GM19463 (cell line): ENCODE results near the gene CLEC5A.
"Not testable (repeated sequence)": the region's sequence is repeated elsewhere in the genome, so short reads cannot be mapped to it uniquely, and the experiment has no call there.

Experiments used
- ATAC-seq: cut with Tn5 transposase; IDR thresholded peaks from one replicate; pipeline ENCODE4 v1.9.1; 2021; ENCODE audit warnings: mild to moderate bottlenecking, moderate library complexity; ENCODE audit not compliant: unreplicated experiment

Gene CLEC5A

GRCh38 chr7:141946796-141947195 lies at the start of gene CLEC5A:
Gene CLEC5A, minus strand, starts transcription at chr7:141946974. Its CDS starts 682 bp downstream, at chr7:141946292.
- ATAC-seq, result no peak

GRCh38 chr7:141993354-141993753 lies 46.6 kb upstream of the CLEC5A start:
- no peak for ATAC-seq

GRCh38 chr7:141992688-141993087 lies 45.9 kb upstream of the CLEC5A start:
- ATAC-seq, result no peak

GRCh38 chr7:141992156-141992555 lies 45.4 kb upstream of the CLEC5A start:
- no peak for ATAC-seq

- ATAC-seq, result no peak
Observed at GRCh38 chr7:141991140-141991539, 44.4 kb upstream of the CLEC5A start.

GRCh38 chr7:141990011-141990725 lies 43.4 kb upstream of the CLEC5A start:
- no peak for ATAC-seq

GRCh38 chr7:141987803-141988202 lies 41.0 kb upstream of the CLEC5A start:
- ATAC-seq, result not testable (repeated sequence)

GRCh38 chr7:141986923-141987322 lies 40.1 kb upstream of the CLEC5A start:
- ATAC-seq, result no peak

- ATAC-seq, result not testable (repeated sequence)
Observed at GRCh38 chr7:141985926-141986325, 39.2 kb upstream of the CLEC5A start.

GRCh38 chr7:141979568-141979967 lies 32.8 kb upstream of the CLEC5A start:
- ATAC-seq, result no peak

GRCh38 chr7:141978351-141978750 lies 31.6 kb upstream of the CLEC5A start:
- ATAC-seq, result no peak

- no peak for ATAC-seq
Observed at GRCh38 chr7:141976524-141977245, 29.9 kb upstream of the CLEC5A start.

- ATAC-seq, result peak; percentile 90
Observed at GRCh38 chr7:141975806-141976523, 29.2 kb upstream of the CLEC5A start.

GRCh38 chr7:141974831-141975230 lies 28.1 kb upstream of the CLEC5A start:
- no peak for ATAC-seq

- no peak for ATAC-seq
Observed at GRCh38 chr7:141973673-141974072, 26.9 kb upstream of the CLEC5A start, which contains the start of gene TAS2R38. Gene TAS2R38, minus strand, starts transcription at chr7:141973773. Its CDS starts 84 bp downstream, at chr7:141973689.

- no peak for ATAC-seq
Observed at GRCh38 chr7:141960687-141961422, 14.1 kb upstream of the CLEC5A start.

- no peak for ATAC-seq
Observed at GRCh38 chr7:141956084-141956483, 9.3 kb upstream of the CLEC5A start.

- no peak for ATAC-seq
Observed at GRCh38 chr7:141954334-141954733, 7.6 kb upstream of the CLEC5A start.

GRCh38 chr7:141952461-141952860 lies 5.7 kb upstream of the CLEC5A start:
- no peak for ATAC-seq

GRCh38 chr7:141950806-141951205 lies 4.0 kb upstream of the CLEC5A start:
- ATAC-seq, result no peak

GRCh38 chr7:141949911-141950310 lies 3.1 kb upstream of the CLEC5A start:
- ATAC-seq, result no peak
